Endodermal cell (in vitro differentiated cells): Measurements from ENCODE around the gene COA3. TPM values are rescaled to one million over a fixed set of nuclear protein-coding genes. Genes with fewer than 3 reads are reported as not detected.

Experiments
- DNase-seq: peaks from one replicate; pipeline ENCODE4 v3.0.0-alpha.2; 2017
- H3K27ac ChIP-seq: 2 replicates; pipeline ENCODE4 v1.5.1; 2013; ENCODE audit warnings: mild to moderate bottlenecking, low read depth, low read length, moderate library complexity
- H3K27me3 ChIP-seq: 2 replicates; pipeline ENCODE4 v1.6.1; 2013; ENCODE audit warnings: mild to moderate bottlenecking, low read length, moderate library complexity; ENCODE audit not compliant: insufficient read depth, control insufficient read depth, poor library complexity, severe bottlenecking
- H3K36me3 ChIP-seq: 2 replicates; pipeline ENCODE4 v1.7.0; 2013; ENCODE audit warnings: mild to moderate bottlenecking, low read length, moderate library complexity; ENCODE audit not compliant: control insufficient read depth, insufficient read depth
- H3K4me1 ChIP-seq: one replicate; pipeline ENCODE4 v1.7.0; 2013; ENCODE audit warnings: low read length; ENCODE audit not compliant: control insufficient read depth, insufficient read depth
- H3K4me3 ChIP-seq: 2 replicates; pipeline ENCODE4 v1.5.1; 2013; ENCODE audit warnings: mild to moderate bottlenecking, low read length, moderate library complexity
- H3K9ac ChIP-seq: 2 replicates; pipeline ENCODE4 v1.6.1; 2013; ENCODE audit warnings: mild to moderate bottlenecking, low read length, moderate library complexity; ENCODE audit not compliant: poor library complexity, severe bottlenecking; ENCODE audit errors: extremely low read depth
- H3K9me3 ChIP-seq: 2 replicates; pipeline ENCODE4 v1.6.1; 2013; ENCODE audit warnings: mild to moderate bottlenecking, low read length, moderate library complexity; ENCODE audit not compliant: control insufficient read depth
- H3K27ac Mint-ChIP-seq: 2 replicates; pipeline ENCODE4 v1.8.0; 2020; ENCODE audit warnings: mixed read lengths
- H3K27me3 Mint-ChIP-seq: 2 replicates; pipeline ENCODE4 v1.8.0; 2021; ENCODE audit warnings: mild to moderate bottlenecking, mixed read lengths; ENCODE audit not compliant: insufficient read depth
- H3K36me3 Mint-ChIP-seq: 2 replicates; pipeline ENCODE4 v1.8.0; 2020; ENCODE audit warnings: low read depth, mixed read lengths
- H3K4me1 Mint-ChIP-seq: 2 replicates; pipeline ENCODE4 v1.8.0; 2020; ENCODE audit warnings: mixed read lengths
- H3K4me3 Mint-ChIP-seq: 2 replicates; pipeline ENCODE4 v1.8.0; 2020; ENCODE audit warnings: mild to moderate bottlenecking, moderate library complexity, mixed read lengths
- H3K9me3 Mint-ChIP-seq: 2 replicates; pipeline ENCODE4 v1.8.0; 2020; ENCODE audit warnings: mild to moderate bottlenecking, mixed read lengths
- CTCF ChIP-seq: fragments of 200-600 bp; sonication (generic); conservative IDR thresholded peaks from 2 replicates; pipeline ENCODE4 v1.5.0; 2021; ENCODE audit warnings: antibody characterized with exemption, mild to moderate bottlenecking
- WGBS, 2 experiments: methylation state at CpG; one replicate each; pipeline versions ENCODE4 v1.1.5 to v1.1.7; 2013; ENCODE audit warnings: missing lambda C conversion rate in 2 of 2, mixed read lengths in 1 of 2; ENCODE audit not compliant: insufficient coverage in 1 of 2, insufficient read length in 1 of 2; 5-methylcytosine and 5-hydroxymethylcytosine counted together
- total RNA-seq, 2 donors: library from RNA; stranded (reverse); fragmentation: NEBNext Ultra II Directional in 1 of 2; extraction: Animal tissue kit (Norgen Biotek cat#: 25700) in 1 of 2; gene quantifications; 2 replicates in 1 of 2; 3 replicates in 1 of 2; pipeline ENCODE4 v1.2.1, GENCODE V29; 2021

The COA3 gene
- total RNA-seq, 2 donors from 2014 or later = 64.6 to 67.8 TPM

DNA sequence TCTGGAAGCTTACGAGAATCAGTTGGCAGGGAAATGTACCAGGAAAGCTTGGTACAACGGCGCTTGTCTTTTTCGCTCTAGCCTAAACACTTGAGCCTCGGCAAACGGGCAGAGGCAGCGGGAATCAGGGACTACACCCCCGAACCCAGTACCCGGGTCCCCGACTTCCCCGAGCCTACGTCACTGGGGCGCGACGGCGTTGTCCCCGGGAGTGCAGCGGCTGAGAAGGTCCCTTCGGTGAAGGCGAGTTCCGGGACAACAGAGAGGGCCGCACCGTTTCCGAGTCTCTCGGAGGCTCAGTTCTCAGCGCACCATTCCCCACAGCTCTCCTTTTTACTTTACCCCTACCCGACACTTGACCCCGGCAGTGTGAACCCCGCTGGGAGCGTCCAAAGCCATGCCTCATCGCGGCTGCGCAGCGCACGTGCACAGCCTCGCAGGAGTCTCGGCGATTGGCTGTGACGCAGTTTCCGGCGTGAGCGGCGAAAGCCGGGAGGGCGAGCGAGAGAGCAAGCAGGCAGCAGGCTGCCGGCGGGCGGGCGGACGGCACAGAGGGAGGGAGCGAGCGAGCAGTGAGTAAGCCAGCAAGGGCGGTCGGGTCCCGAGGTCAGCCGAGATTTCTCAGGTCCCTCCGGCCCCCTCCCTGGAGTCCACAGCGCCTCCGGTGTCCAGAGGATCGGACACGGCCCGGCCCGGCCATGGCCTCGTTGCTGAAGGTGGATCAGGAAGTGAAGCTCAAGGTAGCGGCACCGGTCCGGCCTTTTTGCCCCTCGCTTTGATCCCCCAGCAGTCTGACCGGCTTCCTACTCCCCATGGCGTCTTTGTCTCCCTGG lies 34.6 kb upstream of the COA3 start, which contains the start of gene PSME3:
TSS of gene PSME3 (plus strand) at position 464 of the 833 bp plus-strand sequence. CDS start at position 699, 235 bp downstream.
- no peaks in the 10 kb centered on the region for H3K4me1 ChIP-seq
- peak within 1 kb of the TSS; percentile 71 for H3K27ac ChIP-seq
- no peaks in the 10 kb centered on the region for H3K9me3 ChIP-seq
- peak within 1 kb of the TSS; percentile 94 for H3K4me3 Mint-ChIP-seq
- peaks cover 33% of the 10 kb centered on the region for H3K36me3 ChIP-seq
- H3K9ac ChIP-seq = peak within 1 kb of the TSS; percentile 89
- TF ChIP-seq CTCF = peak; percentile 16
- peaks cover 10% of the 10 kb centered on the region for H3K27me3 Mint-ChIP-seq
- peak within 1 kb of the TSS; percentile 99 for H3K27ac Mint-ChIP-seq
- peak; percentile 99 for DNase-seq
- H3K9me3 Mint-ChIP-seq = no peaks in the 10 kb centered on the region
- peaks cover 12% of the 10 kb centered on the region for H3K27me3 ChIP-seq
- H3K4me1 Mint-ChIP-seq = peaks cover 17% of the 10 kb centered on the region
- H3K4me3 ChIP-seq = peak within 1 kb of the TSS; percentile 94
- H3K36me3 Mint-ChIP-seq = peaks cover 28% of the 10 kb centered on the region
- 0% methylated on average over 20 to 71 of the region's 71 CpGs for WGBS, 2 experiments

DNA sequence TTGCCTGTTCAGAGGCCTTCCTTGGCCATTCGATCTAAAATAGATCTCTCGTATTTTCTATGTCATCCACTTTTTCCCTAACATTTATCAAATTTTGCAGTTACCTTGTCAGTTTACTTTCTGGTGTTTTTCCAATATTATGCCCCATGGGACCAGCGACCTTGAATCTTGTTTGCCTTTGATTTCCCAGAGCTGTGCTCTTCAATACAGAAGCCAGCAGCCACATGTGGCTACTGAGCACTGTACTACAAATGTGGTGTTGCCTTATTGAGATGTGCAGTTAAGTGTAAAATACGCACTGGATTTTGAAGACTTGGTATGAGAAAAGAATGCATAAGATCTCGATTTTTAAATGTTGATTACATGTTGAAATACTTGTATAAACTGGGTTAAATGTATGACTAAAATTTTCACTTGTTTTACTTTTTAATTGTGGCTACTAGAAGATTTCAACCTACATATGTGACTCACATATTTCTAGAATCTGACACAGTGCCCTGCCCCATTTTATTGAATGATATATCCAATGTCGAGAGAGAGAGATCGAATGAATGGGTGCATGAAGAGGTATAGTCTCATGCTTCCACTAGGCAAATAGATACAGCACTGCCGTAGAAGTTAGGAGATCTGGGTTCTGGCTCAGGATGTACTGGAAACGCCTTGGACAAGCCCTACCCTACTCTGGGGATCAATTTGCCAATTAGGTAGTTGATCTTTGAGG lies 33.9 kb upstream of the COA3 start:
- peak overlapping the region; percentile 94 for H3K4me3 Mint-ChIP-seq
- Histone ChIP-seq H3K27ac (no peak overlapping the region), H3K9ac (peak overlapping the region; percentile 89), H3K36me3 (peaks cover 25% of the 10 kb centered on the region), H3K9me3 (no peaks in the 10 kb centered on the region), H3K4me1 (no peaks in the 10 kb centered on the region), H3K27me3 (peaks cover 20% of the 10 kb centered on the region), H3K4me3 (peak overlapping the region; percentile 94)
- no peak for DNase-seq
- H3K4me1 Mint-ChIP-seq = peaks cover 17% of the 10 kb centered on the region
- TF ChIP-seq CTCF = no peak
- H3K36me3 Mint-ChIP-seq = peaks cover 22% of the 10 kb centered on the region
- H3K9me3 Mint-ChIP-seq = no peaks in the 10 kb centered on the region
- H3K27me3 Mint-ChIP-seq = peaks cover 18% of the 10 kb centered on the region
- H3K27ac Mint-ChIP-seq = peak overlapping the region; percentile 99
- WGBS, 2 experiments = 58 to 63% methylated on average over 9 of the region's 9 CpGs

GRCh38 chr17:42830971-42831370 lies 32.5 kb upstream of the COA3 start:
- peaks cover 29% of the 10 kb centered on the region for H3K27me3 ChIP-seq
- Mint-ChIP-seq H3K27ac (no peak overlapping the region), H3K27me3 (peaks cover 24% of the 10 kb centered on the region), H3K4me1 (peaks cover 17% of the 10 kb centered on the region), H3K9me3 (no peaks in the 10 kb centered on the region), H3K4me3 (no peak overlapping the region), H3K36me3 (peaks cover 15% of the 10 kb centered on the region)
- H3K4me3 ChIP-seq = no peak overlapping the region
- no peak overlapping the region for H3K9ac ChIP-seq
- no peak overlapping the region for H3K27ac ChIP-seq
- no peak for DNase-seq
- H3K36me3 ChIP-seq = peaks cover 14% of the 10 kb centered on the region
- no peaks in the 10 kb centered on the region for H3K9me3 ChIP-seq
- no peaks in the 10 kb centered on the region for H3K4me1 ChIP-seq
- no peak for TF ChIP-seq CTCF
